Heart right ventricle (tissue), 16 donors: ENCODE data around the gene ZNF677. TPM values are rescaled to one million over a fixed set of nuclear protein-coding genes. Genes with fewer than 3 reads are reported as not detected.
"Not testable (repeated sequence)": the region's sequence is repeated elsewhere in the genome, so short reads cannot be mapped to it uniquely, and the experiment has no call there.

ENCODE experiments used
- ATAC-seq, 8 donors: fragments of 200-7000 bp; cut with Tn5 transposase; one replicate each; pipeline ENCODE4 v1.9.1; 2020; ENCODE audit warnings: mild to moderate bottlenecking in 8 of 8, moderate library complexity in 8 of 8, moderate number of reproducible peaks in 1 of 8
- DNase-seq, 2 donors: peaks; one replicate each; pipeline ENCODE4 v3.0.0-alpha.2; 2020
- H3K27ac ChIP-seq, 10 donors: fragments of 200-600 bp; sonication (generic) in 2 of 10; one replicate each; pipeline versions ENCODE4 v1.5.0 to v1.8.0; 2020 to 2022; ENCODE audit warnings: mild to moderate bottlenecking in 3 of 10
- H3K27me3 ChIP-seq, 7 donors: fragments of 200-600 bp; one replicate each; pipeline ENCODE4 v1.8.0; 2021 to 2022; ENCODE audit warnings: mild to moderate bottlenecking in 2 of 7
- H3K36me3 ChIP-seq, 9 donors: fragments of 200-600 bp; sonication (generic) in 1 of 9; one replicate each; pipeline versions ENCODE4 v1.5.0 to v1.8.0; 2020 to 2022; ENCODE audit warnings: mild to moderate bottlenecking in 2 of 9
- H3K4me1 ChIP-seq, 9 donors: fragments of 200-600 bp; sonication (generic) in 1 of 9; one replicate each; pipeline versions ENCODE4 v1.5.0 to v1.8.0; 2020 to 2022; ENCODE audit warnings: mild to moderate bottlenecking in 4 of 9
- H3K4me3 ChIP-seq, 10 donors: fragments of 200-600 bp; sonication (generic) in 2 of 10; one replicate each; pipeline versions ENCODE4 v1.5.0 to v1.8.0; 2020 to 2022; ENCODE audit warnings: mild to moderate bottlenecking in 7 of 10, moderate library complexity in 2 of 10
- H3K9me3 ChIP-seq, 11 donors: fragments of 200-600 bp in 10 of 11; sonication (generic) in 2 of 11; one replicate each; pipeline versions ENCODE4 v1.5.0 to v1.8.0; 2013 to 2022; ENCODE audit warnings: mild to moderate bottlenecking in 2 of 11, control low read depth in 1 of 11, moderate library complexity in 1 of 11
- CTCF ChIP-seq, 9 donors: fragments of 200-600 bp; sonication (generic) in 2 of 9; IDR thresholded peaks; one replicate each; pipeline versions ENCODE4 v1.5.0 to v1.8.0; 2021 to 2022; ENCODE audit warnings: antibody characterized with exemption in 9 of 9, mild to moderate bottlenecking in 5 of 9, moderate library complexity in 1 of 9
- WGBS, 2 donors: extraction: QIAGEN DNeasy Blood & Tissue Kit; methylation state at CpG; one replicate each; pipeline ENCODE4 v1.1.7; 2013; ENCODE audit warnings: inconsistent platforms in 1 of 2; 5-methylcytosine and 5-hydroxymethylcytosine counted together
- intact Hi-C, 10 donors: fragments of 100-400 bp; cut with DNase I; formaldehyde crosslinking; loops; one replicate each; pipeline versions ENCODE4 v1.11.1 to v1.14.2; 2022
- polyA plus RNA-seq, 2 donors: library from polyadenylated mRNA; stranded (reverse); fragments of 200-250 nt; gene quantifications; one replicate each; pipeline ENCODE4 v1.2.3, GENCODE V29; 2013
- total RNA-seq, 10 donors: library from RNA; stranded (reverse); fragmentation: NEBNext Ultra II Directional in 3 of 10; extraction: Animal tissue kit (Norgen Biotek cat#: 25700) in 3 of 10; gene quantifications; one replicate each; pipeline versions ENCODE4 v1.2.1 to v1.2.4, GENCODE V29; 2021 to 2023
- donor health status: Arrhythmogenic right ventricular cardiomyopathy.
- donor health status: ischemic (EF 13 %, LVEDD 7.1; RV severe dilation, severe dysfunction).
- donor health status: healthy with polysubstance abuse.
- donor health status: DM: no; HTN: yes; CAD: no.
- donor health status: DM: no; HTN: no; CAD: no.
- donor health status: ischemic (EF 25% LVEDD 6.9; RV normal size, moderate dysfunction).
- donor health status: ischemic (EF 25% LVEDD 5.7; RV mildly dilated, moderate dysfunction).
- donor health status: healthy.
- donor health status: DM: yes; HTN: yes; CAD: no.
- donor health status: Ischemic cardiomyopathy.
- donor health status: ischemic (EF 35%, LVEDD 5.7; RV mildly dilated, moderate dysfunction).
- donor health status: nonischemic (EF 11% LVEDD 7.7; RV severe dilation, severe dysfunction).
- donor health status: DM: yes; HTN: yes; CAD: no.
- donor health status: PGD.
- donor health status: ischemic (EF 29% LVEDD 5.4; RV normal size, mild dysfunction).
- donor health status: nonischemic (EF 23%, LVEDD 6.1; RV moderate dilation, normal function).

Gene ZNF677
- total and polyA plus RNA-seq, 12 donors: 7.9 to 28.0 (median 22.2) TPM

- Histone ChIP-seq H3K36me3 (peaks cover 0 to 16% (median 0%) of the 10 kb centered on the region in 9 donors), H3K4me3 (peak within 1 kb of the TSS; percentile 62 to 98 (median 82)), H3K4me1 (peaks cover 3 to 31% (median 14%) of the 10 kb centered on the region in 9 donors), H3K9me3 (peaks cover 0 to 10% (median 0%) of the 10 kb centered on the region in 11 donors), H3K27ac (peak within 1 kb of the TSS in 9 of 10 donors; percentile 49 to 90 (median 83)), H3K27me3 (no peaks in the 10 kb centered on the region)
- DNase-seq: peak; percentile 86 to 91
- TF ChIP-seq CTCF (IDR thresholded peaks at IDR 0.05): no peak
- ATAC-seq: peak; percentile 72 to 90 (median 84)
- WGBS, 2 donors: 0% methylated on average over 53 of the region's 53 CpGs
- intact Hi-C loops: loop anchor here in 9 of 10 donors (5.0 to 10.0 kb wide), 12 partner anchors 62 to 552 kb away; partner anchors contain the start of genes ZNF765 (in 3 of the 9), VN1R2 (in 1 of the 9), ZNF525 (in 1 of the 9) and ZNF677 (in 1 of the 9)
Measured at GRCh38 chr19:53192771-53193534, 61.7 kb downstream of the ZNF677 start, which contains the start of gene ZNF665. Gene ZNF665 (minus strand): TSS chr19:53193358. CDS start chr19:53182898, 10,460 bp downstream.

- no peak overlapping the region for H3K4me3 ChIP-seq
- intact Hi-C loops: loop anchor here in 9 of 10 donors (5.0 to 10.0 kb wide), 12 partner anchors 65 to 555 kb away; partner anchors contain the start of genes ZNF765 (in 3 of the 9), VN1R2 (in 1 of the 9), ZNF525 (in 1 of the 9) and ZNF677 (in 1 of the 9)
- no peak for ATAC-seq
Measured at GRCh38 chr19:53190253-53190652, 64.4 kb downstream of the ZNF677 start.

GRCh38 chr19:53189691-53190198, 64.9 kb downstream of the ZNF677 start:
- 61 to 68% methylated on average over 12 of the region's 16 CpGs for WGBS, 2 donors
- not testable (repeated sequence) for H3K4me3 ChIP-seq, H3K9me3 ChIP-seq, H3K27me3 ChIP-seq, H3K27ac ChIP-seq, DNase-seq, ATAC-seq
- intact Hi-C loops: loop anchor here in 9 of 10 donors (5.0 to 10.0 kb wide), 12 partner anchors 65 to 555 kb away; partner anchors contain the start of genes ZNF765 (in 3 of the 9), VN1R2 (in 1 of the 9), ZNF525 (in 1 of the 9) and ZNF677 (in 1 of the 9)
- peaks cover 0 to 16% (median 0%) of the 10 kb centered on the region in 9 donors for H3K36me3 ChIP-seq
- H3K4me1 ChIP-seq: peaks cover 3 to 13% (median 9%) of the 10 kb centered on the region in 9 donors
- peak in 2 of 9 donors; percentile 1 to 16 for TF ChIP-seq CTCF (IDR thresholded peaks at IDR 0.05)

More at GRCh38 chr19:53190253-53190652, 64.4 kb downstream of the ZNF677 start:
- Histone ChIP-seq H3K4me1 (peaks cover 3 to 18% (median 9%) of the 10 kb centered on the region in 9 donors), H3K27me3 (no peaks in the 10 kb centered on the region), H3K9me3 (peaks cover 0 to 3% (median 0%) of the 10 kb centered on the region in 11 donors), H3K27ac (no peak overlapping the region), H3K36me3 (peaks cover 0 to 16% (median 0%) of the 10 kb centered on the region in 9 donors)
- TF ChIP-seq CTCF (IDR thresholded peaks at IDR 0.05): no peak
- WGBS, 2 donors: 78 to 88% methylated on average over 3 of the region's 3 CpGs
- DNase-seq: no peak

Other genes starting within 250 kb of the ZNF677 start
- gene ERVV-1, start 241.0 kb downstream of the ZNF677 start, total RNA-seq: under 1 TPM in 1 of 10 donors, not detected in 9; 0.19 TPM
- gene ERVV-1, start 241.0 kb downstream of the ZNF677 start, polyA plus RNA-seq: under 1 TPM in 1 of 2 donors, not detected in 1; 0.03 TPM
- gene ERVV-2, start 210.1 kb downstream of the ZNF677 start, total RNA-seq: not detected
- not detected for gene ERVV-2, start 210.1 kb downstream of the ZNF677 start, polyA plus RNA-seq
- 10 to 100 TPM in 9 of 10 donors, 1 to 10 TPM in 1; 9.8 to 22.9 (median 18.5) TPM for gene ZNF160, start 151.5 kb downstream of the ZNF677 start, total RNA-seq
- 10 to 100 TPM in 1 of 2 donors, 1 to 10 TPM in 1; 9.1 to 25.9 TPM for gene ZNF160, start 151.5 kb downstream of the ZNF677 start, polyA plus RNA-seq
- gene ZNF415, start 122.0 kb downstream of the ZNF677 start, total RNA-seq: 10 to 100 TPM; 18.7 to 32.5 (median 22.8) TPM
- 10 to 100 TPM in 1 of 2 donors, 1 to 10 TPM in 1; 9.5 to 19.8 TPM for gene ZNF415, start 122.0 kb downstream of the ZNF677 start, polyA plus RNA-seq
- gene ZNF347, start 95.8 kb downstream of the ZNF677 start, total RNA-seq: 10 to 100 TPM in 2 of 10 donors, 1 to 10 TPM in 8; 5.4 to 11.3 (median 7.2) TPM
- 1 to 10 TPM; 2.0 to 3.2 TPM for gene ZNF347, start 95.8 kb downstream of the ZNF677 start, polyA plus RNA-seq
- 1 to 10 TPM in 7 of 10 donors, under 1 TPM in 3; 0.75 to 3.3 (median 1.2) TPM for gene ZNF665, start 61.5 kb downstream of the ZNF677 start, total RNA-seq
- 1 to 10 TPM; 1.5 to 1.6 TPM for gene ZNF665, start 61.5 kb downstream of the ZNF677 start, polyA plus RNA-seq
- gene VN1R2, start 3.4 kb upstream of the ZNF677 start, total RNA-seq: not detected
- not detected for gene VN1R2, start 3.4 kb upstream of the ZNF677 start, polyA plus RNA-seq
- not detected for gene VN1R4, start 12.8 kb upstream of the ZNF677 start, total RNA-seq
- gene VN1R4, start 12.8 kb upstream of the ZNF677 start, polyA plus RNA-seq: not detected
- gene ZNF845, start 78.9 kb upstream of the ZNF677 start, total RNA-seq: 1 to 10 TPM; 2.7 to 4.9 (median 3.8) TPM
- 1 to 10 TPM; 1.3 to 2.2 TPM for gene ZNF845, start 78.9 kb upstream of the ZNF677 start, polyA plus RNA-seq
- 1 to 10 TPM; 2.1 to 4.8 (median 3.7) TPM for gene ZNF525, start 110.8 kb upstream of the ZNF677 start, total RNA-seq
- 1 to 10 TPM; 2.1 to 3.3 TPM for gene ZNF525, start 110.8 kb upstream of the ZNF677 start, polyA plus RNA-seq
- gene ZNF765, start 140.3 kb upstream of the ZNF677 start, total RNA-seq: 1 to 10 TPM; 2.6 to 5.4 (median 4.1) TPM
- gene ZNF765, start 140.3 kb upstream of the ZNF677 start, polyA plus RNA-seq: 1 to 10 TPM; 2.4 to 3.4 TPM
- gene ZNF761, start 177.1 kb upstream of the ZNF677 start, total RNA-seq: 1 to 10 TPM; 2.4 to 4.2 (median 3.4) TPM
- gene ZNF761, start 177.1 kb upstream of the ZNF677 start, polyA plus RNA-seq: 1 to 10 TPM; 2.8 to 6.9 TPM
- 1 to 10 TPM in 6 of 10 donors, under 1 TPM in 4; 0.68 to 1.8 (median 1.4) TPM for gene ZNF813, start 212.9 kb upstream of the ZNF677 start, total RNA-seq
- gene ZNF813, start 212.9 kb upstream of the ZNF677 start, polyA plus RNA-seq: under 1 TPM; 0.61 to 0.88 TPM